ENCODE data around the gene AFF1.
A peak's percentile ranks its signal among the peaks of the same experiment; 100 is the strongest.

The AFF1 gene

DNA sequence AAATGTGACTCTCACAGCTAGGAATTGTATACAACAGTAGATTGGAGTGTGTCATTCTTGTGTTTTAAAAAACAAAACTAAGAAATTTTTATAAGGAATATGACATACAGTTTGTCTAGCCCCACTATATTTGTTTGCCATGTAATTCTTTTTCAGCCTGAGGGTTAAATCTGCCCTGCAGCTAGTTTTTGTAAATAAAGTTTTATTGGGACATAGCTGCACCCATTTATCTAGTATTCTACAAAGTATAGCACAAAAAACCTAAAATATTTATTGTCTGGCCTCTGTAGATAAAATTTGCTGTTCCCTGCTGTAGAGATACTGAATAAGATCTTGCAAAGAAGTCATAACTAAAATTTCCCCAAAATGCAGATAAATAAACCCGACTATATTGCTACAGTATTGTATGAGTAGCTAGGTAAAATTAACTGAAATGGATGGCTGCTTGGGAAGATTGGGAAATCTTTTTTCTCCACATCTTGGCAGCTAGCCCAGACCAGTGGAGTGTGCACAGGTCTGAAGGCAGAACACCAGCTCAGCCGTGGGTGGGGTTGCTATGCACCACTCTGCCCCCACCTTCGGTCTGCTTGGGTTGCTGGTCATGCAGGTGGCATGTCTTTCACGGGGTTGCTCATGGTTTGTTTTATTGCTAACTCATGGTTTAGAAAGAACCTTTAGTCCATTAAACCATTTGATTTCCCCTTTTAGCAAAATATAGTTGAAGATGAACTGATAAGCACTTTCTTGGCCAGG lies 157.8 kb downstream of the AFF1 start:
- no peak for DNase-seq

GRCh38 chr4:87093443-87094123 lies 158.8 kb downstream of the AFF1 start:
- DNase-seq = peak; percentile 21 to 59

DNA sequence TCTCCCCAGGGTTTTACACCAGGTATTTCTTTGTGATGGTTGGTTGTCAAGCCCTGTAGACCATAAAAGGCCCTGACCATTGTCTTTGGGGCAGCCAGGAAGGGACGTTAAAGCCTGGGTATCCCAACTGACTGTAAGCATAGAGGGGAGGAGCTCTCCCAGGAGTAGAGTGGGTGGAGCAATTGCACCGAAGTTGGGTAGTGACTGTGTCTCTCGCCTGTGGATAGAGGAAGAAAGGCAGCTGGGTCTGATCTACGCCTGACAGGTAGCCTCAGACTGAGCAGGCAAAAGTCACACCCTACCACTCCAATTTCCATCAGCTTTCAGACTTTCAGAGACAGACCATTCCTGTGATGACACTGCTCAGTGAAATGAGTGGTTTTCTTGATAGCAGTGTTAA lies 162.3 kb downstream of the AFF1 start:
- no peak for DNase-seq

DNA sequence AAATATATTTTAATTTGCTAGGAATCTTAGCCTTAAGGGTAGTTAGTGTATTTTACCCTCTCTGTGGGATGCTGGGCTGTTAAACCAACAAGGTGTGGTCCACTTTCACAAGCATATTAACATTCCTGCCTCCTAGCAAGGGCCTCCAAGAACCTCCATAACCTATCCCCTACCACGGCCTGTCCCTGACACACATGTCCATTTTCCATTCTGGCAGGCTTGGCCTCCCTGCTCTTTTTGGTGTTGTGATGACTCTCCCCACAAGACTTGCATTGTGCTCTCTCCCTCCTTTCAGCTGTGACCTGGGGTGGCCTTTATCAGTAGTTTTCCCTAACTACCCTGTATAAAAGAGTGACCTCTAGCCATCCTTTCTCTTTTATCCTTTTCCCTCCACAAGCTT lies 165.4 kb downstream of the AFF1 start:
- no peak for DNase-seq

DNA sequence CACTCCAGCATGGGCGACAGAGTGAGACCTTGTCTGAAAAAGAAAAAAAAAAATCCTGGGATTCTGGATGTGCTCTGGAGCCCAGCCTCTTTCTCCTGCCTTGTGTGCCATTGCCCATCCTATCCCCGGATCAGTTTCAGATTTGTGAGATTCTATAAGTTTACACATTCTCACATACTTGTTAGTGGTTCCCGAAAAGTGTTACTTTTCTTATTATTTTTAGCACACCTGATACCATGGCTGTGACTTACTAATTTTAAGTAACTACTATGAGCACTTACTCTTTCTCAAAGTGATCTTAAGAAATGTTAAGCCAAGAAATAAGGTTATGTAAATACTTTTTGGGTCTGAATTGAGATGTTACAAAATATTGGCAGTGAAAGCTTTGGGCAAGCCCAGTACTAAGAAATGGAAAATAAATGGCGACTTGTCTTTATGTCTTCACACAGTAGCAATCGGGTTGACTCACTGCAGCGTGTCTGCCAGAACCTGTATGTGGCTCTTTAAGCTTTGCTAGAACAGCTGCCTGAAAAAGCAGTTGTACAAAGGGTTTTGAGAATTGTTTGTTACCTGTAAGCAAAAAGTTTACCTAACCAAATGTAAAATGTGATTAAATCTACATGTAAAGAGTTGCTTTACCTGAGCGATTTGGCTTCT lies 166.9 kb downstream of the AFF1 start:
- no peak for DNase-seq

DNA sequence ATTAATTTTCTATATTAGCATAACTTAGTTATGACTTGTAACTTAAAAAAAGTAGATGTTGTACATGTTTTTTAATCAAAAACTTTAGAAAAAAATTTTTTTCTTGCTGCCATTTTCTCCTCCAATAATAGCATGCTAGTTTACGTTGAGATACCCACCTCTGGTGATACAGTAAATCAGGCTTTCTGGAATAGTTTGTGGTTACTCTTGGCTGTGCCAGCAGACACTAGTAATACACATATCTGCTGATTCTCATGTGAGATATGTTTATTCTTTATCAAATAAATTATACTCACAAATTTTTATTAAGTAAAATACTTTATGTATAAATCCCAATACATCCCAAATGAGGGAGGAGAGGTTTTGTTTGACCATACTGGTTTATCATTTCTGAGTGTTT lies 168.3 kb downstream of the AFF1 start:
- no peak for DNase-seq

DNA sequence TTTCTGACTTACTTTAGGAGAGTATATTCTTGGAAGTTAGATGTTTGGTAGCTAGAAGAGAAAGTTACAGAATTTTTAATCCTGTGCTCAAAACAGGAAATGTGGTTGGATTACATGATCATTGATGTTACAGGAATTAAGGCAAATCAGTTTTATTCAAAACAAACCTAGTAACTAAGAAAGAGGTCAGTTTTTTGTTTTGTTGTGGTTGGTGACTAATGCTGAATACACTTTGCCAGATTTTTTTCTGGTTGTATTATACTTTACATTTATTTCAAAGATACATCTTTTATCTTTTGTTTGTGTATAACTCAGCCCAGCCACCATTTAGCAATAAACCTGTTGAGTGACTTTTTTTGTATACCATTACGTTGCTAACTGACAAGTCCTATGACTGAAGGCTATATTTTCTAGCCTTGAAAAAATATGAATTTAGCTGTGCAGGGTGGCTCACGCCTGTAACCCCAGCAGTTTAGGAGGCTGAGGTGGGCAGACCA lies 168.9 kb downstream of the AFF1 start:
- DNase-seq = no peak

DNA sequence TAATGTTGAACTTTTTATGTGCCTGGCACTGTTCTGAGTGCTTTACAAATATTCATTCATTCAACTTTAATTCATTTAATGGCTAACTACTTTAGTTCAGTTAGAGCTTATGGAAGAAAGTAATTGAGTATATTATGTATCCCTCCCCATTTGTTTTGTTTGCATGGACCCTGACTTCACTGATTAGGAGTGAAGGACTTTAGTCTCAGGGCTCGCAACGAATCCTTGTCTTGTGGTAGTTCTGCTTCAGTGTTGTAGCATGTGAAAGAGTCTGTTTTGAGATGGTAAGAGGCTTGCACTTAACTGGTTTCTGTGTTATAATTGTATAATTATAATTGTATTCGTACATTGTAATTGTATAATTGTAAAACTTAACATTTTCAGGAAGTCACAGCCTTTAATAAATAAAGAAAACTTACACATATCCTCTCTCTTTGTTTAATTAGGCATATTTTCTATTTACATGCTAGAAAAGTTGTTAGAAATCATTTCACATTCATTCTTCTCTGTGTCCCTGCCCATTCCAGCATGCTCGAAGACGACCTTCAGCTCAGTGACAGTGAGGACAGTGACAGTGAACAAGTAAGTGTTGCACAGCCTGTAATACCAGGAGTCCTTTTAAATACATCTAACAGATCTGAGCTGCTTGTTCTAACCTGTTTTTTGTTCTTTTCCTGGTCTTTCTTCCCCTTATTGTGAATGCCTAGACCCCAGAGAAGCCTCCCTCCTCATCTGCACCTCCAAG lies 170.5 kb downstream of the AFF1 start:
- no peak for DNase-seq

GRCh38 chr4:87108142-87108546 lies 173.3 kb downstream of the AFF1 start:
- DNase-seq = no peak

DNA sequence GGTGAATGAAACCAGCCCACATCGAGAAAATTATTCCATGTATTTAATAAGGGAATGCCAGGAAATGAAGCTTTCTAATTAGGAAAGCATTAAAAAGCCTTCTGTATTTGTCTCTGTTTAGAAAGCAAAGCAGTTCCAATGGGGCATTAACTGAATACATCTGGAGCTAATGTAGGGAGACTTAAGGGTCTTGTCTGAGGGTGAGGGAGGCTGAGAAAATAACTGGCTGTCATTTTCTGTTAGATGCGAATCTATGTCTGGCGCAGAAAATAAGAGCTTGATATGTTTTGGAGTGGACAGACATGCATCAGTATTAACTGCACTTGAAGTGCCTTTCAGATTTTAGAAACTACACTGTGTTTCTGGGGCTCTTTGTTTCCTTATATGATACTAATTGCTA lies 174.3 kb downstream of the AFF1 start:
- no peak for DNase-seq

DNA sequence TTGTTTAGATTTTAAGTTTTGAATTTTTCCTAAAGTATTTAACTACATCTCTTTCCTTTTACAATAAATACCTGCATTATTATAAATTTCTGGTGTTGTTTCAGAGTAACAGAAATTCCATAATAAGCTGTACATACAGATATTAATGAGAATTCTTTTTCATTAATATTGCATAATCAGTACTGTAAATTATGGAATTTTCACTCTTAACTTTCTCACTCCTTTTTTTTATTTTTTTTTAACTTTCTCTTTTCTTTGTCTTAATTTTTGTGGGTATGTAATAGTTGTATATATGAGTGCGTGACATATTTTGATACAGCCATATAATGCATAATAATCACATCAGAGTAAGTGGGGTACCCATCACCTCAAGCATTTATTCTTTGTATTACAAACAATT lies 175.1 kb downstream of the AFF1 start:
- no peak for DNase-seq

- no peak for DNase-seq
These were observed 177.3 kb downstream of the AFF1 start for GRCh38 chr4:87112063-87112462.

GRCh38 chr4:87114245-87115062 lies 179.6 kb downstream of the AFF1 start:
- no peak for DNase-seq

DNA sequence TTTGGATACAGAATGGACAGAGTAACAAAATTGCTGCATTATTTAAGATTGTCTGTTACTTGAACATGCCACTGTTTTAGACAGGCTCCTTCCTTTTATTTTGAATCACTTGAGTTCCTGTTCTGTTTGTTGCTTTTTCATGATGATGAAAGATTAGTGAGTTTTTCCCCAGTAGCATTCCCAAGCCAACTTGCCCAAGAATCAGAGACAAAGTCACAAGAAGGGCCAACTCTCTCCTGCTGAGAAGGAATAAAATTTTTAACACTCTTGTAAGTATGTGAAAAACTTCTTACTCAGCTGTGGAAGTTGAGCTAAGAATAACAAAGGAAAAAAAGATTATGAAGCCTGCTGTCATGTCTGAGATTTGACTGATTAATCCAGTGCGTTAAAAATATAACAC lies 181.4 kb downstream of the AFF1 start:
- DNase-seq = no peak

DNA sequence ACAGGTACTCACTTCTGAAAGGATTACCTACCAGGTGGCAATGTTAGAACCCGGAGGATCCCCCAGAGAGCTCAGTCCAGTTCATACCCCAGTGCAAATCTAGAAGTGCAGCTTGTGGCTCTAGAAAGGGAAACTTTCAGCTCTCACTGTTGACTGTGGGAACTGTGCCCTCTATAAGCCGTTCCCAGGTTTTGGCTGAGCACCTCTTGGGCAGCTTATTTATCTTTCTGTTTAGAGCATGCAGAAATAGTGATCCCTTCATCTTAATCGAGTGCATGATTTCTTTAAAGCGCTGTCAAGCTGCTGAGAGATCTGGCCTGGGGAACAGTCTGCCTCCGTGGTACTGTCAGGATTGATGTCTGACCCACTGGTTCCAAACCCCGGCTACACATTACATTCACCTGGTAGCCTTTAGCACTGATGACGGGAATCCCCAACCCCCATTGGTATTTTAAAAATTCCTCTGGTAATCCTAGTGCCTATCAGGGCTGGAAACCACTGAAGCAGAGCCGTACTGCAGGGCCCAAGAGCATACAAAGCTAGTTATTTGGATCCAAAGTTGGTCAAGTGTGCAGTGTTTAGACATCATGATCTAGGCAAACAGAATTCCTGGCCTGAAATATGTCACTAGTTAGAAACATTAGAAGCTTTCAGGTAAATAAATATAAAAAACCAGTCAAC lies 182.4 kb downstream of the AFF1 start:
- DNase-seq = peak in 1 of 2 experiments; percentile 14

DNA sequence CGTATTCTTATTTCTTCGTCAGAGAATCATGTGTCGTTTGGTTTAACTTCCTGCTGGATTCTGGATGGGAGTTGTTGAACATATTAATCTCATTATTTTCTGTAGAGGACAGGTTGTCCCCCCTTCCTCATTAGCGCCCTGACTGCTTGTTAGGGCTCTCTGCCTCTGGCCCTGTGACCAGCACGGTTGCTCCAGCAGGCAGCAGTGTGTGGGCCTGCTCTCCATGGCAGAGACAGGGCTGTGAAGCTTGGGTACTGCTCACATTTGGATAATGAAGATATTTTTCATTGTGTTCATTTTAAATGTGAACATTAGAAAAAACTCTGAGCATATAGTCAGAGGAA lies 182.9 kb downstream of the AFF1 start:
- DNase-seq = no peak

- no peak for DNase-seq
These were observed 183.6 kb downstream of the AFF1 start for GRCh38 chr4:87118421-87118820.

DNA sequence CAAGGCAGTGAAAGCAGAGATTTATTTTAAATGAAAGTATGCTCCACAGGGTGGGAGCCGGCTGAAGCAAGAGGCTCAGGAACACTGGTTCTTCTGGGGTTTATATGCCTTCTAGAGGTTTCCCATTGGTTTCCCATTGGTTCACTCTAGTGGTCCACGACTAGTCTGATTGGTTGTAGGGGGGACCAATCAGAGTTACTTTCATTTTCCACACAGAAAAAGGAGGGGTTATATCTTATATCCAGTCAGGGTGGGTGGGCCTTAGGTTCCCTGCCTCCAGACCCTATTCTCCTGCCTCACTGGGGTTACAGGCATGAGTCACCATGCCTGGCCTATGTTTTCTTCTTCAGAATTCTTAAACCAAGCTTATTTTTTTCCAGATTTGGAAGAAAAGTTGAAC lies 184.0 kb downstream of the AFF1 start:
- DNase-seq = no peak

GRCh38 chr4:87120010-87120409 lies 185.2 kb downstream of the AFF1 start:
- no peak for DNase-seq

- no peak for DNase-seq
These were observed 185.8 kb downstream of the AFF1 start for GRCh38 chr4:87120411-87121162.

Data from NCI-H526 (cell line).